Endometrium (tissue), 2 donors: ENCODE measurements around the gene GGTA1.
A peak's percentile ranks its signal among the peaks of the same experiment; 100 is the strongest.
"Not testable (repeated sequence)": the region's sequence is repeated elsewhere in the genome, so short reads cannot be mapped to it uniquely, and the experiment has no call there.

ENCODE experiments used
- FAIRE-seq: peaks from 2 replicates; lab custom pipeline; 2012; peaks lifted over from hg19 to GRCh38; lab: Jason Lieb, UNC
- donor health status: control.
- donor health status: control.

Gene GGTA1

GRCh38 chr9:121455527-121456239 is 44.0 kb downstream of the GGTA1 start:
- no peak for FAIRE-seq

DNA sequence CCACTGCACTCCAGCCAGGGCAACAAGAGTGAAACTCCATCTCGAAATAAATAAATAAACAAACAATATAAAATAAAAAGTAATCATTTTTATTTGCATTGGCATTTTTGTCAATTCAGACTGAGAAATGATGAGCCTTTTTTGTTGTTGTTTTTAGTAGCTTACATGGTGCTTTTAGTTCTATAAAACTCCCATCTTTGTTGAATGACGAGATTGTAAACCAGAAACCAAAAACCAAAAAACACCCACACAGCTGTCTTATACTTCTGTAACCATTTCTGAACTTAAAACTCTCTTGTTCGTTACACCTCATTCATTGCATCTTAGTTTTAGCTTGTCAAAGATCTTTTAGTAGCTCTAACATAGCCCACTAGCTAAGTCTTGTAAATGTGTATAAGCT is 44.7 kb downstream of the GGTA1 start:
- FAIRE-seq, result no peak

- no peak for FAIRE-seq
Observed at GRCh38 chr9:121453232-121453892, 46.3 kb downstream of the GGTA1 start.

- FAIRE-seq, result no peak
Observed at GRCh38 chr9:121452085-121452484, 47.6 kb downstream of the GGTA1 start.

DNA sequence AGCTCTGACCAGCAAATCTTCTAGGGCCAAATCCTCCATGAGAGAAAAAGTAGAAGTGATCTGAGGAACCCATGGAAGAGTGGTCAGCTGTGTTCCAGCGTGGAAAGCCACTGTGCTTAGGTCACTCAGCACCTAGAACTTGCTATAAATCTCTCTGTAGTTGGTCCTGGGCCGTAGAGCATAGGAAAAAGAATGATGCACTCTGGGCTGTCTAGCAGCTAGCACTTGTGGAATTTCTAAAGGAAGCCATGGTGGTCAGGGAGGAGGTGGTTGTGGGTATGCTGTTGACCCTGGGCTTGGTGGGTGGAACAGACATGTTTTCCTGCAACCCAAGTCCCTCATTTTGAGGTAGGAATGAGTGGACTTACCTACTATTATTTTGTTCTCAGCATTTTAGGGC is 48.1 kb downstream of the GGTA1 start:
- FAIRE-seq, result no peak

GRCh38 chr9:121450241-121450640 is 49.4 kb downstream of the GGTA1 start:
- FAIRE-seq, result peak; percentile 66

DNA sequence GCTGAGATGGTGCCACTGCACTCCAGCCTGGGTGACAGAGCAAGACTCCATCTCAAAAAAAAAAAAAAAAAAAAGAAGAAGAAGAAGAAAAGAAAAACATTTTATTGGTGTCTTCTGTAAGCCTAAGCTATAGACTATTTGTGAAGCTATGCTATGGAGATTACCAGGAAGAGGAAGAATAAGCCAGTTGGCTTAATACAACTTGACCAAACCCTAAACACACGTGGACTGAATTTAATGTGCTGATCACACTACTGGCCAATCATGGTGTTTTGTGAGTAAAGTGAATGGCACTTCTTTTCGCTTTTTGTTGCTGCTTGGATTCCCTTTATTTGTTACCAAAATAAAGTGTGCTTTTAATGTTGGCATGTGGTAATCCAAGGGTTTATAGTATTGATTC is 49.9 kb downstream of the GGTA1 start:
- no peak for FAIRE-seq

DNA sequence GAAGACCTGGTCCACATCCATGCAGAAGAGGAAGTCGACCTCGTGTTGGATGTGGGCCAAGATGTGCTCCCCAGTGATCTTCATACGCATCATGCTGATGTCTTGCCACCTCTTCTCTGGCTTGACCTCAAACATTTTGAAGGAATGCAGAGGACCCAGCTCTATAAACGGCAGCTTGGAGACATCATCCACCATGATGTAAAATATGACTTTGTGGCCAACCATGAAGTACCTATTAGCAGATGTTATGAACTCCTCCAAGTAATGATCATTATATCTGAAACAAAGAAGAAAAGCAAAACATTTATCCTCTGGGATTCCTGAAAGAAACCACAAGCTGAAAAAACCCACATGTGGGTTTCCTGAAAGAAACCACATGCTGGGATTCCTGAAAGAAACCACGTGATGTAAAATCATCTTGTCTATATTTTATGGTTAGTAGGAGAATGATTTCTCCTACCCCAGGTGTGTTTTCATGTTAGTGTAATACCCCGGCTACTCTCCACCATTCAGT is 52.3 kb downstream of the GGTA1 start:
- FAIRE-seq, result no peak

- no peak for FAIRE-seq
Observed at GRCh38 chr9:121445986-121446385, 53.7 kb downstream of the GGTA1 start.

GRCh38 chr9:121443981-121444380 is 55.7 kb downstream of the GGTA1 start:
- no peak for FAIRE-seq

GRCh38 chr9:121441165-121441564 is 58.5 kb downstream of the GGTA1 start:
- no peak for FAIRE-seq

GRCh38 chr9:121439711-121440664 is 59.7 kb downstream of the GGTA1 start:
- FAIRE-seq, result no peak

- FAIRE-seq, result no peak
Observed at GRCh38 chr9:121439016-121439415, 60.6 kb downstream of the GGTA1 start.

GRCh38 chr9:121437891-121438290 is 61.8 kb downstream of the GGTA1 start:
- FAIRE-seq, result no peak

DNA sequence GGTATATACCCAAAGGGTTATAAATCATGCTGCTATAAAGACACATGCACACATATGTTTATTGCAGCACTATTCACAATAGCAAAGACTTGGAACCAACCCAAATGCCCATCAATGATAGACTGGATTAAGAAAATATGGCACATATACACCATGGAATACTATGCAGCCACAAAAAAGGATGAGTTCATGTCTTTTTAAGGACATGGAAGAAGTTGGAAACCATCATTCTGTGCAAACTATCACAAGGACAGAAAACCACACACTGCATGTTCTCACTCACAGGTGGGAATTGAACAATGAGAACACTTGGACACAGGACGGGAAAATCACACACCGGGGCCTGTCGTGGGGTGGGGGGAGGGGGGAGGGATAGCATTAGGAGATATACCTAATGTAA is 62.6 kb downstream of the GGTA1 start:
- not testable (repeated sequence) for FAIRE-seq

DNA sequence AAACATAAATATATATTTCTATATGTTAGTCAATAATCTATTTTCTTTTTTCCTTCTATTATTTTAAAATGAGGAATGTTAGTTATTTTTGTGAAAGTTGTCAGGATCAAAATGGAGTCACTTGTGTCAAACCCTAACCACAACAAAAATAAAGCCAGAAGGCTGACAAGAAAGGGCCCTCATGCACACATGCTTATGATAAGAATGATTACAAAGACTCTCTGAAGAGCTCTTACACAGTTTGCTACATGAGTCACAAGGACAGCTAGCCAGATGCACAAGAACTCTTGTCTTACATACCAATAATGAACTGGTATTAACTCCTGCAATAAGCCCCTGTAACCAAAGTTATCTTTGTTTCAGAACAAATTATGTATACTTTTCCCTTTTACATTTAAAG is 64.7 kb downstream of the GGTA1 start:
- no peak for FAIRE-seq

- FAIRE-seq, result no peak
Observed at GRCh38 chr9:121427899-121428298, 71.7 kb downstream of the GGTA1 start.

GRCh38 chr9:121424024-121424432 is 75.6 kb downstream of the GGTA1 start:
- FAIRE-seq, result no peak

DNA sequence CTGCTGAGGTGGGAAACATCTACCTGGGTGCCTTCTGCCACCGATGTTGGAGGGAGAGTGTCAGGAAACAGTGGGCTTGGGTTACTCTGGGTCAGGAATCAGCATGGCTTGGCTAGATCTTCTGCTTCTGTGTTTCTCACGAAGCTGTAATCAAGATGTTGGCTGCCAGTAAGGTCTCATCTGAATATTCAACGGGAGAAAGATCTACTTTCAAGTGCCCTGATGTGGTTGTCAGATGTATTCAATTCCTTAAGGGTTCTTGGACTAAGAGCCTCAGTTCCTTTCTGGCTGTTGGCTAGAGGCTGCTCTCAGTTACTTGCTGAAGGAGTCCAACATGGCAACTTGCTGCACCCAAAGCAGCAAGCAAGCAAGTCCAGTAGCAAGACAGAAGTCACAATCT is 87.7 kb downstream of the GGTA1 start:
- FAIRE-seq, result no peak

DNA sequence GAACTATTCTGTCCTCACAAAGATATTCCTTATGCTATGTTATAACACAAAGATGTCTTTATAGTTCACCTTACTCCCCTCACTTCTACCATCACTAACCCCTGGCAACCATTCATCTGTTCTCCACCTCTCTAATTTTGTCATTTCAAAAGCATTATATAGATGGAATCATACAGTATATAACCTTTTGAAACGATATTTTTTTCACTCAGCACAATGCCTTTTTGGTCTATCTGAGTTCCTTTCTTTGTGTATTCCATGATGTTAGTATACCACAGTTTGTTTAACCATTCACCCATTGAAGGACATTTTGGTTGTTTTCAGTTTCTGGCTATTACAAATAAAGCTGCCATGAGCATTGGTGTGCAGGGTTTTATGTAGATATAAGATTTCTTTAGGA is 93.7 kb downstream of the GGTA1 start:
- no peak for FAIRE-seq
